ENCODE data around the gene SLC5A6.

SLC5A6 gene

GRCh38 chr2:27171351-27171848 lies 40.7 kb downstream of the SLC5A6 start:
- no peak for DNase-seq (ENCODE audit: low read depth)

DNA sequence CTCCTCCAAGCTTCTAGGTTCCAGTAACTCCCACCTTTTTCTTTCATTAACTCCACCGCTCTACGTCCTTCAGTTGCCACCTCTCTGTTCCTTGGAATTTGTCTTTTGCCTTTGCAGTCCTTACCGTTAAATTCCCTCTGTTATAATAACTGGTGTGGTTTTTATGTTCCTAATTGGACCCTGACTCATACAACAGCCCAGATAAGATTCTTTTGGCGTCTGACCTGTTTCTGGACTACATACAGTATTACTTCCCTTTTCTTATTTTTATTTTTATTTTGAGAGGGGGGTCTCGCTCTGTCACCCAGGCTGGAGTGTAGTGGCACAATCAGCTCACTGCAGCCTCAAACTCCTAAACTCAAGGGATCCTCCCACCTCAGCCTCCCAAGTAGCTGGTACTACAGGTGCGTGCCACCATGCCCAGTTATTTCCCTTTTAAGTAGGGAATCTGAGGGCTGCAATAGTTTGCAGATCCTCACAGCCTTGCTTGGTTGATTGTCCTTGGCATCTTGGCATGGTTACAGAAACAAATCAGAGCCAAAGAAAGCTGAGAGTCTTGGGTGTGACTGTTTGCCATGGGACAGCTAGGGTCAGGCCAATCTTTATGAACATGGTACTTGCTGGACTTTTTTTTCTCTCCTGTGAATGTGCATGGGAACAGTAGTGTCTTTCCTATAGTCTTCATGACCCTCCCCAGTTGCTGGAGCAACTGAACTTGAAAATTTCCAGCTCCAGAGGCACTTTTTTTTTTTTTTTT lies 41.3 kb downstream of the SLC5A6 start:
- DNase-seq (ENCODE audit: low read depth), result no peak

- no peak for DNase-seq (ENCODE audit: low read depth)
Observed at GRCh38 chr2:27164960-27165763, 46.9 kb downstream of the SLC5A6 start.

DNA sequence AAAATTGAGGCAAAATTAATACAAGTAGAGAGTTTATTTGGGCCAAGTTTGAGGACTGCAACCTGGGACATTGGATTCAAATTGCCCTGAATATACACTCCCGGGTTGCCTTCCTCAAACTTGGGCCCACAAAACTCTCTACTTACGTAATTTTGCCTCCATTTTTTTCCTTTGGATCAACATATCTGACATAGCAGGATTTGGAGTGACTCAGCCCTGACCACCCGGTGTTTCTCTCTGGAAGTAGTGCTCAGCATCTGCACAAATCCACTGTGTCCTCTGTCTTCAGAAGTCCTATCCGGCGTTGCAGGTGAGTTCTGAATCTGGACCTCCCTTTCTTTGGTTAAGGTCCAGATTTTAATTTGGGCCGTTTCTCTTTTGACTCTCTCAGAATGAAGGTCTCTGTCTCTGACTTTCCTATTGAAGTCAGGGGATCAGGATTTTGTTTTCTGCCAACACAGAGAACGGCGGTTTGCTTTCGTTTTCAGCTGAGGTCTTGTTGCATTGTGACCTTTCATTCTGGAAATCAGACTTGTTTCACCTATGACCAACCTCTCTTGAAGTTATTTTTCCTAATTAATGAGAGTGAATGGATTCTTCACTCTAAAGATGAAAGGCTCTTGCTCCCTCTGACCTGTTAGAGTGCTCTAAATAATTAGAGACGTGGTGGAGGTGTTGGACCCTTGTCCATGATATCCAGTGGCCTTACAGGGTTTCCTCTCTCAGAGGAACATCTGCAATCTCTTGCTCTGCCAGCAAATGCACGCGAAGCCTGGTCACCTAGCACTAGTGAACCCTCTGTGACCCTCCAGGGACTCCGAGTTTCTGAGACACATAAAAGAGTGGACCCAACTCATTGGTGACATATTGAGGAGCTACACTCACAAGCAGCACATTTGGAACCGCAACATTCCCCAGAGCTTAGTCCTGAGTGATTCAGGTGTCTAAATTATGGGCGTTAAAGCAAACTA lies 49.6 kb downstream of the SLC5A6 start:
- no peak for DNase-seq (ENCODE audit: low read depth)

GRCh38 chr2:27160191-27160590 lies 51.9 kb downstream of the SLC5A6 start:
- DNase-seq (ENCODE audit: low read depth), result no peak

- DNase-seq (ENCODE audit: low read depth), result no peak
Observed at GRCh38 chr2:27159271-27159670, 52.8 kb downstream of the SLC5A6 start.

- no peak for DNase-seq (ENCODE audit: low read depth)
Observed at GRCh38 chr2:27158468-27158867, 53.6 kb downstream of the SLC5A6 start.

- no peak for DNase-seq (ENCODE audit: low read depth)
Observed at GRCh38 chr2:27155069-27155520, 57.0 kb downstream of the SLC5A6 start.

DNA sequence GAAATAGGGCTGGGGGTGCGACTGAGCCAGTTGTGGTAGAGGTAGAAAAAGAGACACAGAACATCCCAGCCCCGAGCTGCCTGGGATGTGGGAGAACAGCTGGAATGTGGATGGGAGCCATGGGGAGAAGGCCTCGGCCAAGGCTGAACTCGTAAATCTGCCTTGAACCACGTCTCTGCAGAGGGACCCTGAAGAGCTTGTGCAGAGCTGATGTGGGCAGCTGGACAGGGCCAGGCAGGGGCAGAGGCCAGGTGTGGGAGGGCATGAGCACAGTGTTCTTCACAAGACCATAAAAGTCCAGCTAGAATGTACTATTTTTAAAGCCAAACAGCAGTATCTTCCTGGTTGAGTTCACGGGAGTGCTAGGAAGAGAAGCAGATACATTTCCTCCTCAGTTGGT lies 57.6 kb downstream of the SLC5A6 start:
- DNase-seq (ENCODE audit: low read depth), result no peak

- no peak for DNase-seq (ENCODE audit: low read depth)
Observed at GRCh38 chr2:27152796-27153464, 59.1 kb downstream of the SLC5A6 start.

GRCh38 chr2:27152102-27152795 lies 59.8 kb downstream of the SLC5A6 start:
- no peak for DNase-seq (ENCODE audit: low read depth)

DNA sequence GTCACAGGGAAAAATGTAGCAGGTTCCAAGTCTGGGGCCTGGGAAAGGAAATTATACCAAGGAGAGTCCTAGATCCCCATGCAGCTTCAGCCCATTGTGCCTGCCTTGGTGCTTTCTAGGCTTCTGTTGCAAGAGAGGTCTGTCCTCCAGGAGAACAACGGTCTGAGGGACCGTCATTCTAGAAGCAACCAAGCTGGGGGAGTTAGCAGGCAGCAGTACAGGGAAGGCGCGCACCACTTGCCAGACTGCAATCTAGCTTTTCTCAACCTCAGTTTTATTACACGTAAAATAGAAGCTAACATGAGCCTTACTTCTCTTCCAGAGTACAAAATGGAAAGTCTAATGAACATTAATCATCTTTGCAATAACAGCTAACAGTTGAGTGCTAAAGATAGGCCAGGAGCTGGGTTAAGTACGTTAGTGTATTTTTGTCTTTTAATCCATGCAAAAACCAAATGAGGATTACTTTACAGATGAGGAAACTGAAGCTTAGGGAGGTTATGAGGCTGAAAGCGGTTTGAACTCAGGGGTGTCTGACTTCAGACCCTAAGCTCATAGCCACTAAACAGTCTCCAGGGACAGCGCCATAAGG lies 61.3 kb downstream of the SLC5A6 start:
- DNase-seq (ENCODE audit: low read depth), result no peak

Data from T-helper 22 cell (primary cell).